Activated naive CD8-positive, alpha-beta T cell treated with anti-CD3 and anti-CD28 coated beads, Interleukin-2, amount 50 U/mL, for 24 hours (primary cell): Measurements from ENCODE around the gene ARHGAP24.

ENCODE experiments used
- ATAC-seq: fragments of 150-1000 bp; cut with Tn5 transposase; one replicate; pipeline ENCODE4 v1.10.0; 2021
- DNase-seq: peaks from one replicate; pipeline ENCODE4 v3.0.0; 2021
- H3K27ac Mint-ChIP-seq: one replicate; pipeline ENCODE4 v1.8.0; 2021; ENCODE audit warnings: mild to moderate bottlenecking, mixed read lengths
- H3K27me3 Mint-ChIP-seq: one replicate; pipeline ENCODE4 v1.8.0; 2021; ENCODE audit warnings: mixed read lengths
- H3K36me3 Mint-ChIP-seq: one replicate; pipeline ENCODE4 v1.8.0; 2021; ENCODE audit warnings: low read depth, mixed read lengths
- H3K4me1 Mint-ChIP-seq: one replicate; pipeline ENCODE4 v1.8.0; 2021; ENCODE audit warnings: mixed read lengths
- H3K4me3 Mint-ChIP-seq: one replicate; pipeline ENCODE4 v1.8.0; 2021; ENCODE audit warnings: mild to moderate bottlenecking, moderate library complexity, mixed read lengths
- H3K9me3 Mint-ChIP-seq: one replicate; pipeline ENCODE4 v1.8.0; 2021; ENCODE audit warnings: mixed read lengths

ARHGAP24 gene

GRCh38 chr4:85569730-85570299 is 94.9 kb downstream of the ARHGAP24 start:
- H3K27me3 Mint-ChIP-seq: no peaks in the 10 kb centered on the region
- no peaks in the 10 kb centered on the region for H3K36me3 Mint-ChIP-seq
- no peak overlapping the region for H3K27ac Mint-ChIP-seq
- H3K4me1 Mint-ChIP-seq: no peaks in the 10 kb centered on the region
- DNase-seq (no peak), ATAC-seq (no peak)
- peaks cover 5% of the 10 kb centered on the region for H3K9me3 Mint-ChIP-seq
- no peak overlapping the region for H3K4me3 Mint-ChIP-seq

- H3K4me1 Mint-ChIP-seq: no peaks in the 10 kb centered on the region
- H3K27ac Mint-ChIP-seq: no peak overlapping the region
- DNase-seq: no peak
- H3K4me3 Mint-ChIP-seq: no peak overlapping the region
- ATAC-seq: no peak
- peaks cover 5% of the 10 kb centered on the region for H3K9me3 Mint-ChIP-seq
- no peaks in the 10 kb centered on the region for H3K36me3 Mint-ChIP-seq
- H3K27me3 Mint-ChIP-seq: no peaks in the 10 kb centered on the region
These were observed 95.4 kb downstream of the ARHGAP24 start for GRCh38 chr4:85570388-85570787.

DNA sequence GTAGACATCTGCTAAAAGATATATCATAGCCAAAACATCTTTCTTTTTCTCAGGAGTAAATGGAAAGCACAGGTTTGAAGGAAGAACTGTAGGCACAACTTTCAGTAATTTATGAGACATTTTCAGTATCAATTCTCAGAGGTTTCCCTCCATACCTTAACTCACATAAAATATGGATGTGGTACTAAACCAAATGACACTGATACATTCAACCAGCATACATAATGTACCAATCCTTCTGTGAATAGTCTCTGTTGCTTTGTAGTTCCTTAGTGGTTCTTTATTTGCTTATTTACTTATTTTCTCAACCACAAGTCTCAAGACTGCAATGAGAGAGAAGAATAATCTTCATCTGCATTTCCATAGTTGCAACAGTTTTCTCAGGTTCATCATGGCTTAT is 96.1 kb downstream of the ARHGAP24 start:
- DNase-seq: no peak
- H3K36me3 Mint-ChIP-seq: no peaks in the 10 kb centered on the region
- peaks cover 5% of the 10 kb centered on the region for H3K9me3 Mint-ChIP-seq
- H3K4me1 Mint-ChIP-seq: no peaks in the 10 kb centered on the region
- no peaks in the 10 kb centered on the region for H3K27me3 Mint-ChIP-seq
- H3K27ac Mint-ChIP-seq: no peak overlapping the region
- no peak for ATAC-seq
- no peak overlapping the region for H3K4me3 Mint-ChIP-seq

DNA sequence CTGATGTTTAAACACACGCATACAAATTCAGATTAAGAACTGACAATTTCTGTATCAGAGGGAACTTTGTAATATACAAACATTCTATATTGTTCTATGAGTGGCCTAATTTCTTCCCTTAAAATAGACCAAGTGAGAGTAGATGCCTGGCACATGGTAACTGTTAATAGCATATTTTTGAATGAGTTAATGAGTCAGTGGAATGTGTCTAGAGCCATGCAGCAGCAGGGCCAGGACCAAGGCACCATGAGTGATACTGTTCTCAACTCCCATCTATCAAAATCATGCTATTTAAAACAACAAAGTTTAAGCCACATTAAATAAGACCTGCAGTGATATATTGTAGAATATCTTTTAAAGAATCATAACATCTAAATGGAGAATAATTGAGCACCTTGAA is 98.3 kb downstream of the ARHGAP24 start:
- Mint-ChIP-seq H3K9me3 (peaks cover 5% of the 10 kb centered on the region), H3K4me3 (no peak overlapping the region), H3K27me3 (no peaks in the 10 kb centered on the region), H3K27ac (no peak overlapping the region), H3K36me3 (no peaks in the 10 kb centered on the region), H3K4me1 (no peaks in the 10 kb centered on the region)
- no peak for DNase-seq
- ATAC-seq: no peak

- H3K4me3 Mint-ChIP-seq: no peak overlapping the region
- no peak overlapping the region for H3K27ac Mint-ChIP-seq
- no peaks in the 10 kb centered on the region for H3K4me1 Mint-ChIP-seq
- DNase-seq: no peak
- no peaks in the 10 kb centered on the region for H3K9me3 Mint-ChIP-seq
- no peak for ATAC-seq
- no peaks in the 10 kb centered on the region for H3K27me3 Mint-ChIP-seq
- no peaks in the 10 kb centered on the region for H3K36me3 Mint-ChIP-seq
These were observed 102.4 kb downstream of the ARHGAP24 start for GRCh38 chr4:85577307-85577706.

- ATAC-seq (no peak), DNase-seq (no peak)
- H3K36me3 Mint-ChIP-seq: no peaks in the 10 kb centered on the region
- H3K4me3 Mint-ChIP-seq: no peak overlapping the region
- no peaks in the 10 kb centered on the region for H3K4me1 Mint-ChIP-seq
- H3K9me3 Mint-ChIP-seq: no peaks in the 10 kb centered on the region
- H3K27me3 Mint-ChIP-seq: no peaks in the 10 kb centered on the region
- no peak overlapping the region for H3K27ac Mint-ChIP-seq
These were observed 105.0 kb downstream of the ARHGAP24 start for GRCh38 chr4:85579942-85580341.

DNA sequence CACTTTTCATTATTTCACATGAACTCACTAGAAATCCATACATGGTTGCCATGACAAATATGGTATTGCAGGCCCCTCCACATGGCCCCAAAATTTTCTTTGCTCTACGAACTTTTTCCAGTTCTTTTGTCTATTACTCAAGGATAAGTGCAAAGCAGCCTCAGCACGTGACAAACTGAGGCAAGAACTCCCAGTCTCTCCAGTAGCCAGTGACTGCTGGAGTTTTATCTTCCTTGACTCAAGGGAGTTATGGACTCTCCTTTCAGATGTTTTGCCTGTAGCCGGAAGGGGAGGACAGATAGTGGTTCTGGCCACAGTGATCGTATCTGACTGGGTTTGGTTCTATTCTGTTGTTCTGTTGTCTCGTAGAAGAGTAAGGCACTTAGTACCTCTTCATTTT is 105.5 kb downstream of the ARHGAP24 start:
- DNase-seq (no peak), ATAC-seq (no peak)
- Mint-ChIP-seq H3K4me3 (no peak overlapping the region), H3K27me3 (no peaks in the 10 kb centered on the region), H3K36me3 (no peaks in the 10 kb centered on the region), H3K9me3 (no peaks in the 10 kb centered on the region), H3K27ac (no peak overlapping the region), H3K4me1 (no peaks in the 10 kb centered on the region)

DNA sequence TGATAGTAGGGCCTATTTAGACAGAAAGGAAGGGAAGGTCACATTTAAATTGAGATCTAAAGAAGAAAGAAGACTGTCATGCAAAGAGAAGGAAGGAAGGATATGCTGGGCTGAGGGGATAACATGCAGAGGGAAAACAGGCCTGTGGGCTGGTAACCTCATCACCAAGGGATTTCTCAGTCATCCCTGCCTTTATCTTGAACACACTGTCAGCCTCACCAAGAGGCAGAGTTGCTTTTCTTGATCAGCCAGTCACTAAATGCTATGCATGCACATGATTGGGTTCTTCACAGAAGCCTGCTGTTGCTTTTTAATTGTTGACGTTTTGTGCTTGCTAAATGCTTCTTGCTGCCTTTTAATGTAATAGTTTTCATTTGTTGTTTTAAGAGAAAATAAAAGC is 113.0 kb downstream of the ARHGAP24 start:
- no peak overlapping the region for H3K4me3 Mint-ChIP-seq
- H3K4me1 Mint-ChIP-seq: no peaks in the 10 kb centered on the region
- peaks cover 5% of the 10 kb centered on the region for H3K9me3 Mint-ChIP-seq
- no peak overlapping the region for H3K27ac Mint-ChIP-seq
- DNase-seq (no peak), ATAC-seq (no peak)
- no peaks in the 10 kb centered on the region for H3K27me3 Mint-ChIP-seq
- no peaks in the 10 kb centered on the region for H3K36me3 Mint-ChIP-seq

GRCh38 chr4:85591406-85592098 is 116.6 kb downstream of the ARHGAP24 start:
- Mint-ChIP-seq H3K4me3 (no peak overlapping the region), H3K36me3 (no peaks in the 10 kb centered on the region), H3K4me1 (no peaks in the 10 kb centered on the region), H3K27me3 (peaks cover 3% of the 10 kb centered on the region), H3K9me3 (peaks cover 14% of the 10 kb centered on the region), H3K27ac (no peak overlapping the region)
- no peak for ATAC-seq
- DNase-seq: no peak

- H3K4me1 Mint-ChIP-seq: no peaks in the 10 kb centered on the region
- H3K27me3 Mint-ChIP-seq: peaks cover 3% of the 10 kb centered on the region
These were observed 120.3 kb downstream of the ARHGAP24 start for GRCh38 chr4:85595098-85595775.

DNA sequence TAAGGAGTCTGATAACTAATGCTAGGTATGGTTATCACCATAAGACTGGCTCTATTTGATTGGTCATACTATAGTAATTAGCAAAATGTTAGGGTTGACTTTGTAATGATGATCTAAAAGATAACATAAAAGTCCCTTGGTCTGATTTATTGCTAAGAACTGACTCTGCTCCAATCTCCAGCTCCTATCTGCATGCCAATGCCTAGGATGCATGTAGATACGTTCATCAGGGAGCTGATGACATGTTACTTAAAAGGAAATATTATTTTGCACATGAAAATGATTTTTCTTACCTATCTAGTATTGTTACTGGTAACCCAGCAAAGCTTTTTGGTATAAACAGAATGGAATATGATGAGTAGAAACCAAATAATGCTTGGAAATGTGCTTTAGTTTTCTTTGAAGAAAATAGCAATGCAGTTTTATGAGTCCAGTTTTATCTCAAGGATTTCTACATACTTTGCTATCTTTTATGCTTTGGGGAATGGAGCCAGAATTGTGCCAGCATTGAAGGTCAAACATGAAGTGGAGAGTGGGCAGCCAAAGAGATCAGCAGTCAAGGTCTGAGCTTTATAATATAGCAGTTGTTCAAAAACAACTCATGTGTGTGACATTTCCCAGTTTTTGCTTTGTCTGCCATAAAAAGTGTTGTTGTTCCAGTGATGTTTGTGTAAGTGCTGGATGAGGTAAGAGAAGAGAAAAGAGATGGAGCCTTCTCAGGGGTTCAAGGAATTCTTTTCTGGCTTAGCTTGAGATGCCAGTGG is 121.0 kb downstream of the ARHGAP24 start:
- no peak for DNase-seq
- peaks cover 3% of the 10 kb centered on the region for H3K27me3 Mint-ChIP-seq
- H3K9me3 Mint-ChIP-seq: peaks cover 14% of the 10 kb centered on the region
- H3K27ac Mint-ChIP-seq: no peak overlapping the region
- H3K4me3 Mint-ChIP-seq: no peak overlapping the region
- ATAC-seq: no peak
- no peaks in the 10 kb centered on the region for H3K36me3 Mint-ChIP-seq
- no peaks in the 10 kb centered on the region for H3K4me1 Mint-ChIP-seq

More at GRCh38 chr4:85595098-85595775, 120.3 kb downstream of the ARHGAP24 start:
- no peak overlapping the region for H3K4me3 Mint-ChIP-seq
- H3K9me3 Mint-ChIP-seq: peaks cover 14% of the 10 kb centered on the region
- no peak for DNase-seq
- H3K27ac Mint-ChIP-seq: no peak overlapping the region
- no peaks in the 10 kb centered on the region for H3K36me3 Mint-ChIP-seq
- no peak for ATAC-seq

DNA sequence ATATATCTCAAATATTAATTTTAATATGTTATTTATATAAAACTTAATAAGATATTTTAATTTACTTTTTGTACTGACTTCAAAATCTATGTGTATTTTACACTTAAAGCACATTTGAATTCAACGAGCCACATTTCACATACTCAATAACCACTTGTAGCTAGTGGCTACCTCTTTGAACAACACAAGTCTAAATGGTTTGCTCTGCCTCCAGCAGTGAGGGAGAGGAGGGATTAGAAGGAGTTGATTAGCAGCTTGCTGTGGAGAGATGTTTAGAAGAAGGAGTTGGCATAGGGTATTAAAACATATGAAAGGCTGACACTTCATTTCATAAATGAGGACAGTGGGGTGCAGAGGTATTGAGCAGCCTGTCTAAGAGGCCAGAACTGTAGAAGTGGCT is 124.0 kb downstream of the ARHGAP24 start:
- Mint-ChIP-seq H3K4me1 (no peaks in the 10 kb centered on the region), H3K36me3 (no peaks in the 10 kb centered on the region), H3K27me3 (peaks cover 3% of the 10 kb centered on the region), H3K9me3 (peaks cover 3% of the 10 kb centered on the region), H3K27ac (no peak overlapping the region), H3K4me3 (no peak overlapping the region)
- no peak for DNase-seq
- no peak for ATAC-seq

- ATAC-seq (no peak), DNase-seq (no peak)
- Mint-ChIP-seq H3K4me3 (no peak overlapping the region), H3K36me3 (no peaks in the 10 kb centered on the region), H3K4me1 (no peaks in the 10 kb centered on the region), H3K27ac (no peak overlapping the region), H3K27me3 (peaks cover 3% of the 10 kb centered on the region), H3K9me3 (peaks cover under 1% of the 10 kb centered on the region)
These were observed 125.6 kb downstream of the ARHGAP24 start for GRCh38 chr4:85600501-85600900.

GRCh38 chr4:85603437-85604336 is 128.7 kb downstream of the ARHGAP24 start:
- Mint-ChIP-seq H3K9me3 (no peaks in the 10 kb centered on the region), H3K36me3 (no peaks in the 10 kb centered on the region), H3K4me3 (no peak overlapping the region), H3K4me1 (peaks cover 4% of the 10 kb centered on the region), H3K27me3 (no peaks in the 10 kb centered on the region), H3K27ac (no peak overlapping the region)
- no peak for DNase-seq
- ATAC-seq: no peak
